NCI-H526 treated with DMSO at 0.1 percent for 48 hours (cell line): Measurements from ENCODE around the gene COA1.
A peak's percentile ranks its signal among the peaks of the same experiment; 100 is the strongest.
"Not testable (repeated sequence)": the region's sequence is repeated elsewhere in the genome, so short reads cannot be mapped to it uniquely, and the experiment has no call there.

ENCODE experiments used
- DNase-seq: peaks from one replicate; lab custom pipeline; 2025; lab: John Stamatoyannopoulos, UW

Gene COA1

DNA sequence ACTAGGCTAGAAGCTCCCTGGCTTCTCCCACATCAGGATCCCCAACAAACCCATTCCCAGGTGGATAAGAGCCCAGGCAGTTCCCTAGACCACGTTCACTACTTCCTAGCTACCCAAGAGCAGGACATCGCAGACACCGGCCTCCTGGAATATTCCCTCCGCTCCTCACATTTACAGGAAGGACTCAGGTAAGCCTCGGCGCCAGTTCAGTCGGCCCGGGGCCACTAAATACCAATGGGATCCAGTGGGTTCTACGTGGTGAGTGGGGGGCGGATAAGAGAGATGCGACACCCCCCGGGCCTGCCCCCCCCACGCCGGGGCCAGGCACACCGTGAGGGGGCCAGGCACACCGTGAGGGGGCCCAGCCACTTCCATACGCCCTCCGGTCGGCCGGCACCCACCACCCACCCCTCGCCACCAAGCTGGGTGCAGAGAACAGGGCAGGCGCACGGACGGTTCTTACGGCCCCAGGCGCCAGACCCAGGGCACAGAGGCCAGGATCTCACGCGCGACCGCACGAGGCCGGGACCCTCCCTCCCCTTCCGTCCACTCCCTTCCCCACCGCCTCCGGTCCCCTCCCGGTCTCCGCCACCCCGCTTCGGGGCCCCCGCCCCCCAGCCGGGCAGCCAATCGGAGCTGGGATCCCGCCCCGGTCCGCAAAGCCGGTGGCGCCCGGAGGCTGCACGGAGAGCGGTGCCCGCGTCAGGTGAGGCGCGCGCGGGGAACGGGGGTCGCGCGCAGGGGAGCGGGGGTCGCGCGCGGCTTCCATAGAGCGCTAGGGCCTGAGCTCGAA lies 28.9 kb upstream of the COA1 start, which contains the start of gene BLVRA:
Gene BLVRA (plus strand): TSS at position 652 of the 793 bp plus-strand sequence. CDS start 12,479 bp downstream, outside the sequence.
- no peak for DNase-seq

DNA sequence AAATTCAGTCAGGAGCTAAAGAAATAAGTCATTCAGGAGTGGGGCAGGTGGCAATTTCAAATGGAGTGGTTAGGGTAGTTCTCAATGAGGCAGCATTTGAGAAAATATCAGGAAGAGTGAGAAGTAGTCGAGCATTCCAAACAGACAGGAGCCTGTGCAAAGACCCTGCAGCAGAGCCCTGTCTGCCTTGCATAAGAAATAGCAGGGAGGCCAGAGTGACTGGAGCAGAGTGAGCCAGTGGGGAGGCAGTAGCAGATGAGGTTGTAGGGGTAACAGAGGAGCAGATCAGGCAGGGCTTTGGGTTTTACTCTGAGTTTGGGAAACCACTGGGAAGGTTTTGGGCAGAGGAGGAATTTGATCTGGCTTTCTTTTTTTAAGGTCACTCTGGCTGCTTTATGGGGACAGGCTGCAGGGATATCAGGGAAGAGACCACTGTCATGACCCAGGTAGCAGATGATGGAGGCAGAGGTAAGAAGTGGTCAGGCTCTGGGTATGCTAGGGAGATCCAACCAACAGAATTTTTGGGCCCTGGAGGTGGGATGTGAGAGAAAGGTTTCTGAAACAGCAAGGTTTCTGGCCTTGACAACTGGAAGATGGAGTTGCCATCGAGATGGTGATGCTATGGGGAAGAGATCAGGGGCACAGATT lies 27.9 kb upstream of the COA1 start:
- DNase-seq, result no peak

DNA sequence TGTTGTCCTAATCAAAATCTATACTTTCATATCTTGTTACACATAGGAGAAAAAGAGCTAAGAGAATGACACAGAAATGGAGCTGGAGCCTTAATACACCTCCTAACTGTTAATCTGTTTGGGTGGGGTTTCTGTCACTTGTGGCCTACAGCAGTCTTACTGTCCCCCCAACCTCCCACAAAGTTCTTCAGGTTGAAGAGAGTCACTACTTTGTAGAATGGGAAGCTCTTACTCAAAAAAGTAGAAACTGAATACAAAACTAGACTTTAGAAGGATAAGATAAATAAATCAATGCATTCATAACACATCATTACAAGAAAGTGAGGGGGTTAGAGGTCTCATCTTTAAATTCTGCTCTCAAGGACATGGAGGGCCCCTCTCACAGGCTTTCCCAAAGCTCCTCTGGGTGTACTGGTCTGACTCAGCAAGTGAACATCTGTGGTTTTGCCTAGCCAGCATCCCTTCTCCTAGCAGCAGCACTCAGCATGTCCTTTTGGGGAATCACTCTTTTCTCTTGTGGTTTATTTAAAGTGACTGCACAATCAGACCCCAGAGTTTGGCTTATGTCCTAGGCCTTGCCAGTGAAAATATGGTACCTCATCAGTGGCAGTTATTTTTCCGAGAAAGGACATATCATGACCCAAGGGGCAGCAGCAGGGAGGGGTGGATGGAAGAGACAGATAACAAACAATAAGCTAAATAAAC lies 27.2 kb upstream of the COA1 start:
- no peak for DNase-seq

DNA sequence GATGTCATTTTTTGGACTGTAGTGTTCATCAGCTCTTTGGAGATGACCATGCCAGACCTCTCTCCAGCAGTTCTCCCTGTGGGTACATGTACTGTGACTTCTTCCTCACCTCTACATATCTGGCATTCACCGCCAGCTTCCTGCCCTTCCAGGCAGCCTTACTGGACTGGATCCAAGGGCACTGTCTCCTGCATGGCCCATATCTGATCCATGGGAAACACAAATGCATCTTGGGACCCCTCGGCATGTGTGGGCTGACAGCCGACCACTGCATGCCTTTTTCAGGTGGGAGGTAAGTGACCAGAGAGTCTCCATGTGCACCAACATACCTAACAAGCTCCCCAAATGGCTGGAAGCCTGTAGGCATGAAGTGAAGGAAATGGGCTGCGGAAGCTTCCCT lies 25.3 kb upstream of the COA1 start:
- DNase-seq, result no peak

GRCh38 chr7:43753843-43754242 lies 24.5 kb upstream of the COA1 start:
- no peak for DNase-seq

GRCh38 chr7:43753271-43753810 lies 24.0 kb upstream of the COA1 start:
- DNase-seq, result no peak

DNA sequence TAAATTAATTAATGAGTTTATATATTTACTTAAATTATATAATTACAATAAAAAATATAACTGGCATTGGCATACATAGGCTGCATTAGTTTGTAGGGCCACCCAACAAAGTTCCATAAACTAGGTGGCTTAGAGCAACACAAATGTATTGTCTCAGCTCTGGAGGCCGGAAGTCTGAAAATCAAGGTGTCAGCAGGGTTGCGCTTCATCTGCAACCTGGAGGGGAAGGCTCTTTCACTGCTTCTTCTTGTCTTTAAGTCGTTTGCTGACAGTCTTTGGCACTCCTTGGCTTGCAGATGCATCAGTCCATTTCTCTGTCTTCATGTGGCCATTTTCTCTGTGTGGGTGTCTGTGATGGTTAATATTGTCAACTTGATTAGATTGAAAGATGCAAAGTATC lies 23.1 kb upstream of the COA1 start:
- no peak for DNase-seq

GRCh38 chr7:43750016-43750887 lies 20.9 kb upstream of the COA1 start:
- DNase-seq, result no peak

DNA sequence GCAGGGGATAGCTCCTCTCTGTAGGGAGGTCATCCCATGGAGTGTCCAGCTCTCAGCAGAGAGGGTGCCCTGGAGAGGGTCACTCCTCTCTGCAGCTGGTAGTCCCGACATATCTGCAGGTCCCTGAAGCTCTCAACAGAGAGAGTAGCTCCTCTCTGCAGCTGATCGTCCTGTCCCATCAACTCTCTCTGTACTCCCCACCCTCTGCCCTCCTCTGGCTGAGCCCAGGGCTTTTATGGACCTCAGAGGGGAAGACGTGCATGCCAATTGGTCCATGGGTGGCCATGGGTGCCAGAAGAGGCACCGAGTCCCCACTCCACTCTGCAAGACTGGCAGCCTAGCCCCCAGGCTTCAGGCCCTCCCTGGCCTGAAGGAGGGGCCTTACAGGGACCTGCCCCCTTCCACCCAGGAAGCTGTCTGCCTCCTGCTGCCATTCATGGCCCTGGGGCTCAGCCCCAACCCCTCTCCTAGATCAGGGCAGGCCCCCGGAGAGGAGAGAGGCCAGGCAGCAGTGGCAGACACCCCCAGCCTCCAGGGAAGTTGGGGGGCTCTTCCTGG lies 20.1 kb upstream of the COA1 start:
- no peak for DNase-seq

DNA sequence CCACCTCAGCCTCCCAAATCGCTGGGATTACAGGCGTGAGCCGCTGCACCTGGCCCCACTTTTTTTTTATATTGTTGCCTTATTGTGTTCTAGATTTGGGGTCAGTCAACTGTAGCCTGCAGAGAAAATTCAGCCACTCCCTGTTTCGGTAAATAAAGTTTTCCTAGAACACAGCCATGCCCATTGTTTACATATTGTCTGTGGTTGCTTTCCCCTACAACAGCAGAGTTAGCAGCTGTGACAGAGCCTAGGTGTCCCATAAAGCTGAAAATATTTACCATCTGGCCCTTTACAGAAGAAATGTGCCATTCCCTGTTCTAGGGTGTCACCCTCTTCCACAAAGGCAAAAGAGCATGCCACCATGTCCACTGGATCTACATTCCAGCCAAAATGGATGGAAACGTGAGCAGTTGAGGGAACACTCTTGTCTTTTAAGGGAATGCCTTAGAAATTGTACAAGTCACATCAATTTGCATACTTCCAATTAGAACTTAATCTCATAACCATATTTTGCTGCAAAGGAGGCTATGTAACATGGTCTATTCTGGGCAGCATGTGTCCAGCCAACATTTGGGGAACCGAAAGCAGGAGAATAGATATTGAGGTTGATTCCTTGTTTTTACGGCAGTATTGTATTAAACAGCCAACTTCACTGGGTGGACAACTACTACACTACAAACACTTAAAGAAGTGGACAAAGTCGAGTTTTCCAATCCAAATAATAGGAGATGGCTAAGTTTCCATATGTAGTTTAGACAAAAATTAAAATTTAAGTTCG lies 18.2 kb upstream of the COA1 start:
- peak; percentile 16 for DNase-seq

DNA sequence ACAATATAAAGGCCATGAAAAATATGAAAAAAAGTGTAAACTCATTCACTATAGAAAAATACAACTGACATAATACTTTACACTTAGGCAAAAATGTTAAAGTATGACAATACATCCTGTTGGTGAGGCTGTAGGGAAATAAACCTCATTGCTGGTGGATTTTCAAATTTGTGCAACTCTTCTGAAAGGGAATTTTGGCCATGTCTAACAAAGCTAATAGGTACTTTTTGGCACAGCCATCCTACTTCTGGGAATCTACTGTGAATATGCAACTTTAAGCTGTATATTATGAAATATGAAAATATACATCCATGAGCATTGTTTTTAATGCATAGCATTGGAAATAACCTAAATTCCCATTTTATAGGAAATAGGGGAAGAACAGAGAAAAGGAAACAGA lies 13.4 kb upstream of the COA1 start:
- DNase-seq, result no peak

DNA sequence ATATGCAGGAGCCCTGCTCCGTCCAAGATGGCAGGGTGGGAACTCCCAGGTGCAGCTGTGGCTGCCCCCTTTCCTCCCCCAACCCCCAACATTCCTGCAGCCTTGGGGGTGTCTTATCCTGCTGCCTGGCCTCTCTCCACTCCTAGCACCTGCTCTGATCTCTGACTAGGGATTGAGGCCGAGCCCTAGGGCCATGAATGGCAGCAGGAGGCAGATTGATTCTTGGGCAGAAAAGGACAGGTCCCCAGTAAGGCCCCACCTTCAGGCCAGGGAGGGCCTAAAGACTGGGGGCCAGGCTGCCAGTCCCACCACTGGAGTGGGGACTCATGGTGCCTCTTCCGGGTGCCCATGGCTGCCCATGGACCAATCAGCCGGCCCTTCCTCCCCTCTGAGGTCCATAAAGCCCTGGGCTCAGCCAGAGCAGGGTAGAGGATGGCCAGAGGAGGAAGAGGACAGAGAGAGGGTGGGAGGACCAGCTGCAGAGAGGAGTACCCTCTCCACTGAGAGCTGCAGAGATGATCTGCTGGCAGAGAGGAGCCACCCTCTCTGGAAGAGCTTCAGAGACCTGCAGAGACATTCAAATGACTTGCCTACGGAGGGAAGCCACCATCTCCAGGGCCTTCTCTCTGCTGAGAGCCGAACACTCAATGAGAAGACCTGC lies 8.3 kb upstream of the COA1 start:
- no peak for DNase-seq

DNA sequence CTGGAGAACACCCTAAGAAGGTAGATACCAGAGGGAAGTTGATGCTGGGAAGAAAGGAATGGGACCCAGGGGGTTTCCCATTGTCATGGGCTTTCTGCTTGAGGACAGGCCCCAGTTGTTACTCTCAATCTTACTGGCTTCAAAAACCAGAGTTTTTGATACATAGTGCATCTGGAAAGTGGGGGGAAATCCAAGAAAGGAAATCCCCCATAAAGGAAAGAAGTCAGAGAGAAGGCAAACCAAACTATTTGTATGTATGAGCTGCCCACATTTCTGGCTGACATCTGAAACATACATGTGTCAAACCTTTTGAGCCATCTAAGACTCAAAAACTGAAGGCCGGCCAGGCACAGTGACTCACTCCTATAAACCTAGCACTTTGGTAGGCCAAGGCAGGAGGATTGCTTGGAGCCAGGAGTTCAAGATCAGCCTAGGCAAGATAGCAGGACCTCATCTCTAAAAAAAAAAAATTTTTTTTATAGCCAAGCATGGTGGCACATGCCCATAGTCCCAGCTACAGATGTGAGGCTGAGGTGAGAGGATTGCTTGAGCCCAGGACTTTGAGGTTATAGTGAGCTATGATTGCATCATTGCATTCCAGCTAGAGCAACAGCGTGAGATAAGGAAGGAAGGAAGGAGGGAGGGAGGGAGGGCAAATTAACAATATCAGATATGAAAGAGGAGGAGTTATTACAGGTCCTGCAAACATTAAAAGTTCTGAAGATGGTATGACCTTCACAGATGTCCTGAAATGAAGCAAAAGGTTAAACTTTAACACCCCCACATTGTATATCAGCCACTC lies 6.7 kb upstream of the COA1 start:
- no peak for DNase-seq

DNA sequence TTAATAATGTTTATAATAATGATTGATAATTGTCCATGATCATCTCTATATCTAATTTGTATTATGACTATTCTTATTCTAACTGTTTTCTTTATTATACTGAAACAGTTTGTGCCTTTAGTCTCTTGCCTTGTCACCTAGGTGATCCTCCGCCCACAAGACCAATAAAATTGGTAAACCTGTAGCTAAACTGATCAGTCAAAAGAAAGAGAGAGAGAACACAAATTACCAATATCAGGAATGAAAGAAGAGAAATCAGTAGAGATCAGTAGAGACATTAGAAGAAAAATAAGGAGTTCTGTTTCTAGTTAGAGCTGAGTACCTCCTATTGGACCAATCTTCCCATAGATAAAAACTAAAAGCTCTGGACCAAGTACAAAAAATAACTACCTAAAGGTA lies 6.1 kb upstream of the COA1 start:
- DNase-seq, result no peak

DNA sequence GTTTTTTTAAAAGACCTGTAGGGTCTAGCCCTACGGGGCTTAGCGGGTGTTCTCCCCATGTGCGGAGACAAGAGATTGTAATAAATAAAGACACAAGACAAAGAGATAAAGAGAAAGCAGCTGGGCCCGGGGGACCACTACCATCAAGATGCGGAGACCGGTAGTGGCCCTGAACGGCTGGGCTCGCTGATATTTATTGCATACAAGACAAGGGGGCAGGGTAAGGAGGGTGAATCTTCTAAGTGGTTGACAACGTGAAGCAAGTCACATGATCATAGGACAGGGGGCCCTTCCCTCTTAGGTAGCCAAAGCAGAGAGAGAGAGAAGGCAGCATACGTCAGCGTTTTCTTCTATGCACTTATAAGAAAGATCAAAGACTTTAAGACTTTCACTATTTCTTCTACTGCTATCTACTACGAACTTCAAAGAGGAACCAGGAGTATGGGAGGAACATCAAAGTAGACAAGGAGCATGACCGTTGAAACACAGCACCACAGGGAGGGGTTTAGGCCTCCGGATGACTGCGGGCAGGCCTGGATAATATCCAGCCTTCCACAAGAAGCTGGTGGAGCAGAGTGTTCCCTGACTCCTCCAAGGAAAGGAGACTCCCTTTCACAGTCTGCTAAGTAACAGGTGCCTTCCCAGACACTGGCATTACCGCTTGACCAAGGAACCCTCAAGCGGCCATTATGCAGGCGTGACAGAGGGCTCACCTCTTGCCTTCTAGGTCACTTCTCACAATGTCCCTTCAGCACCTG lies 5.4 kb upstream of the COA1 start:
- DNase-seq, result not testable (repeated sequence)

- not testable (repeated sequence) for DNase-seq
Observed at GRCh38 chr7:43731494-43731893, 2.2 kb upstream of the COA1 start.

- DNase-seq, result no peak
Observed at GRCh38 chr7:43729924-43730248, 563 bp upstream of the COA1 start.

GRCh38 chr7:43727494-43727893 lies 1.8 kb downstream of the COA1 start:
- no peak for DNase-seq

DNA sequence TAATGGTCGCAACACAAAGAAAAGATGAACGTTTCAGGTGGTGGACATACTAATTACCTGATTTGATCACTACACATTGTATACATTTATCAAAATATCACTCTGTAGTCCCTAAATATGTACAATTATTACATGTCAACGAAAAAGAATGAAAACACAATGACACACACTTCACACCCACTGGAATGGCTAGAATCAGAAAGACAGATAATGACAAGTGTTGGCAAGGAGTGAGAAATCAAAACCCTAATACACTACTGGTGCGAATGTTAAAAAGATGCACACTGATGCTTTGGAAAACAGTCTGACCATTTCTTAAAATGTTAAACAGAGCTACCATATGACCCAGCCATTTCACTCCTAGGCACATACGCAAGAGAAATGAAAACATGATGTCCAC lies 2.3 kb downstream of the COA1 start:
- no peak for DNase-seq
